GM06990 (cell line): ENCODE data around the gene ZNF503.

Source experiments
- DNase-seq: peaks from one replicate; pipeline ENCODE4 v3.0.0-alpha.2; 2011; ENCODE audit not compliant: insufficient read length; ENCODE audit errors: extremely low read depth
- H3K27me3 ChIP-seq: replicated peaks from 2 replicates; pipeline ENCODE4 v1.6.0; 2011; ENCODE audit warnings: low read length; ENCODE audit not compliant: control insufficient read depth, insufficient read depth
- H3K36me3 ChIP-seq: 2 replicates; pipeline ENCODE4 v1.5.1; 2011; ENCODE audit warnings: low read length; ENCODE audit not compliant: control insufficient read depth, insufficient read depth
- H3K4me3 ChIP-seq: replicated peaks from 2 replicates; pipeline ENCODE4 v1.5.1; 2011; ENCODE audit warnings: low read depth, mild to moderate bottlenecking, control low read depth, low read length
- CTCF ChIP-seq: IDR thresholded peaks from 2 replicates; pipeline ENCODE4 v1.5.1; 2011; ENCODE audit warnings: low read length, control low read depth, mild to moderate bottlenecking, inconsistent platforms; ENCODE audit not compliant: insufficient read depth, poor library complexity, severe bottlenecking

ZNF503 gene

GRCh38 chr10:75399461-75400162 lies 2.0 kb downstream of the ZNF503 start:
- DNase-seq = peak; percentile 25
- peak overlapping the region; percentile 41 for H3K4me3 ChIP-seq
- no peaks in the 10 kb centered on the region for H3K36me3 ChIP-seq
- peaks cover 4% of the 10 kb centered on the region; the same call in 1 of the 2 replicates for H3K27me3 ChIP-seq
- peak; percentile 60 for TF ChIP-seq CTCF

GRCh38 chr10:75398692-75399460 lies 2.7 kb downstream of the ZNF503 start:
- no peaks in the 10 kb centered on the region for H3K36me3 ChIP-seq
- H3K27me3 ChIP-seq = peaks cover 4% of the 10 kb centered on the region; the same call in 1 of the 2 replicates
- peak; percentile 11 for DNase-seq
- no peak for TF ChIP-seq CTCF
- H3K4me3 ChIP-seq = no peak overlapping the region

GRCh38 chr10:75398200-75398691 lies 3.3 kb downstream of the ZNF503 start:
- no peak for TF ChIP-seq CTCF
- H3K4me3 ChIP-seq = no peak overlapping the region
- no peak for DNase-seq
- peaks cover 2% of the 10 kb centered on the region; the same call in 1 of the 2 replicates for H3K27me3 ChIP-seq
- H3K36me3 ChIP-seq = no peaks in the 10 kb centered on the region

GRCh38 chr10:75397496-75398199 lies 3.9 kb downstream of the ZNF503 start:
- peaks cover 2% of the 10 kb centered on the region; the same call in 1 of the 2 replicates for H3K27me3 ChIP-seq
- no peak overlapping the region for H3K4me3 ChIP-seq
- DNase-seq = no peak
- no peaks in the 10 kb centered on the region for H3K36me3 ChIP-seq
- no peak for TF ChIP-seq CTCF

- no peak for TF ChIP-seq CTCF
- Histone ChIP-seq H3K36me3 (no peaks in the 10 kb centered on the region), H3K27me3 (peaks cover 2% of the 10 kb centered on the region; the same call in 1 of the 2 replicates), H3K4me3 (no peak overlapping the region)
- DNase-seq = no peak
These were observed 4.7 kb downstream of the ZNF503 start for GRCh38 chr10:75396631-75397495.
